ENCODE results near the gene DNM3.

DNM3 gene

GRCh38 chr1:171828794-171829193 lies 12.5 kb upstream of the DNM3 start:
- Histone ChIP-seq H3K9ac (ENCODE audit: low read length) (no peak overlapping the region), H3K4me1 (ENCODE audit: control insufficient read depth, insufficient read depth, low read length) (no peaks in the 10 kb centered on the region), H3K4me3 (ENCODE audit: low read length) (no peak overlapping the region), H3K9me3 (ENCODE audit: control insufficient read depth, low read length) (no peaks in the 10 kb centered on the region), H3K27me3 (ENCODE audit: control insufficient read depth, insufficient read depth, low read length) (no peaks in the 10 kb centered on the region), H3K36me3 (ENCODE audit: control insufficient read depth, insufficient read depth, low read length) (no peaks in the 10 kb centered on the region)

GRCh38 chr1:171833091-171833825 lies 8.0 kb upstream of the DNM3 start:
- no peak overlapping the region for H3K4me3 ChIP-seq (ENCODE audit: low read length)
- H3K9ac ChIP-seq (ENCODE audit: low read length), result no peak overlapping the region
- H3K4me1 ChIP-seq (ENCODE audit: control insufficient read depth, insufficient read depth, low read length), result no peaks in the 10 kb centered on the region
- H3K27me3 ChIP-seq (ENCODE audit: control insufficient read depth, insufficient read depth, low read length), result no peaks in the 10 kb centered on the region
- no peaks in the 10 kb centered on the region for H3K9me3 ChIP-seq (ENCODE audit: control insufficient read depth, low read length)
- H3K36me3 ChIP-seq (ENCODE audit: control insufficient read depth, insufficient read depth, low read length), result no peaks in the 10 kb centered on the region

- Histone ChIP-seq H3K36me3 (ENCODE audit: control insufficient read depth, insufficient read depth, low read length) (no peaks in the 10 kb centered on the region), H3K9ac (ENCODE audit: low read length) (no peak overlapping the region), H3K27me3 (ENCODE audit: control insufficient read depth, insufficient read depth, low read length) (no peaks in the 10 kb centered on the region), H3K4me3 (ENCODE audit: low read length) (no peak overlapping the region), H3K4me1 (ENCODE audit: control insufficient read depth, insufficient read depth, low read length) (no peaks in the 10 kb centered on the region), H3K9me3 (ENCODE audit: control insufficient read depth, low read length) (no peaks in the 10 kb centered on the region)
Observed at GRCh38 chr1:171834821-171835220, 6.5 kb upstream of the DNM3 start.

- no peaks in the 10 kb centered on the region for H3K27me3 ChIP-seq (ENCODE audit: control insufficient read depth, insufficient read depth, low read length)
- no peaks in the 10 kb centered on the region for H3K36me3 ChIP-seq (ENCODE audit: control insufficient read depth, insufficient read depth, low read length)
- no peak overlapping the region for H3K9ac ChIP-seq (ENCODE audit: low read length)
- no peaks in the 10 kb centered on the region for H3K9me3 ChIP-seq (ENCODE audit: control insufficient read depth, low read length)
- H3K4me3 ChIP-seq (ENCODE audit: low read length), result no peak overlapping the region
- H3K4me1 ChIP-seq (ENCODE audit: control insufficient read depth, insufficient read depth, low read length), result no peaks in the 10 kb centered on the region
Observed at GRCh38 chr1:171835891-171836290, 5.4 kb upstream of the DNM3 start.

- Histone ChIP-seq H3K9me3 (ENCODE audit: control insufficient read depth, low read length) (no peaks in the 10 kb centered on the region), H3K4me1 (ENCODE audit: control insufficient read depth, insufficient read depth, low read length) (no peaks in the 10 kb centered on the region), H3K9ac (ENCODE audit: low read length) (peak overlapping the region; percentile 60), H3K36me3 (ENCODE audit: control insufficient read depth, insufficient read depth, low read length) (no peaks in the 10 kb centered on the region), H3K4me3 (ENCODE audit: low read length) (peak overlapping the region; percentile 61), H3K27me3 (ENCODE audit: control insufficient read depth, insufficient read depth, low read length) (peaks cover 7% of the 10 kb centered on the region)
Observed at GRCh38 chr1:171841931-171842761, 848 bp downstream of the DNM3 start.

- Histone ChIP-seq H3K9ac (ENCODE audit: low read length) (no peak overlapping the region), H3K9me3 (ENCODE audit: control insufficient read depth, low read length) (no peaks in the 10 kb centered on the region), H3K4me3 (ENCODE audit: low read length) (no peak overlapping the region), H3K4me1 (ENCODE audit: control insufficient read depth, insufficient read depth, low read length) (no peaks in the 10 kb centered on the region), H3K36me3 (ENCODE audit: control insufficient read depth, insufficient read depth, low read length) (no peaks in the 10 kb centered on the region), H3K27me3 (ENCODE audit: control insufficient read depth, insufficient read depth, low read length) (peaks cover 7% of the 10 kb centered on the region)
Observed at GRCh38 chr1:171844381-171844780, 3.1 kb downstream of the DNM3 start.

- H3K9me3 ChIP-seq (ENCODE audit: control insufficient read depth, low read length), result no peaks in the 10 kb centered on the region
- peaks cover 7% of the 10 kb centered on the region for H3K27me3 ChIP-seq (ENCODE audit: control insufficient read depth, insufficient read depth, low read length)
- H3K4me3 ChIP-seq (ENCODE audit: low read length), result no peak overlapping the region
- H3K4me1 ChIP-seq (ENCODE audit: control insufficient read depth, insufficient read depth, low read length), result no peaks in the 10 kb centered on the region
- H3K36me3 ChIP-seq (ENCODE audit: control insufficient read depth, insufficient read depth, low read length), result no peaks in the 10 kb centered on the region
- H3K9ac ChIP-seq (ENCODE audit: low read length), result no peak overlapping the region
Observed at GRCh38 chr1:171845998-171846397, 4.7 kb downstream of the DNM3 start.

- H3K4me3 ChIP-seq (ENCODE audit: low read length), result no peak overlapping the region
- no peak overlapping the region for H3K9ac ChIP-seq (ENCODE audit: low read length)
- H3K27me3 ChIP-seq (ENCODE audit: control insufficient read depth, insufficient read depth, low read length), result no peaks in the 10 kb centered on the region
- no peaks in the 10 kb centered on the region for H3K4me1 ChIP-seq (ENCODE audit: control insufficient read depth, insufficient read depth, low read length)
- H3K9me3 ChIP-seq (ENCODE audit: control insufficient read depth, low read length), result no peaks in the 10 kb centered on the region
- H3K36me3 ChIP-seq (ENCODE audit: control insufficient read depth, insufficient read depth, low read length), result no peaks in the 10 kb centered on the region
Observed at GRCh38 chr1:171849245-171849898, 8.1 kb downstream of the DNM3 start.

GRCh38 chr1:171850651-171851350 lies 9.5 kb downstream of the DNM3 start:
- no peaks in the 10 kb centered on the region for H3K27me3 ChIP-seq (ENCODE audit: control insufficient read depth, insufficient read depth, low read length)
- no peaks in the 10 kb centered on the region for H3K4me1 ChIP-seq (ENCODE audit: control insufficient read depth, insufficient read depth, low read length)
- H3K9me3 ChIP-seq (ENCODE audit: control insufficient read depth, low read length), result no peaks in the 10 kb centered on the region
- H3K4me3 ChIP-seq (ENCODE audit: low read length), result no peak overlapping the region
- no peak overlapping the region for H3K9ac ChIP-seq (ENCODE audit: low read length)
- H3K36me3 ChIP-seq (ENCODE audit: control insufficient read depth, insufficient read depth, low read length), result no peaks in the 10 kb centered on the region

- no peaks in the 10 kb centered on the region for H3K9me3 ChIP-seq (ENCODE audit: control insufficient read depth, low read length)
- no peak overlapping the region for H3K9ac ChIP-seq (ENCODE audit: low read length)
- no peak overlapping the region for H3K4me3 ChIP-seq (ENCODE audit: low read length)
- no peaks in the 10 kb centered on the region for H3K4me1 ChIP-seq (ENCODE audit: control insufficient read depth, insufficient read depth, low read length)
- H3K36me3 ChIP-seq (ENCODE audit: control insufficient read depth, insufficient read depth, low read length), result no peaks in the 10 kb centered on the region
- H3K27me3 ChIP-seq (ENCODE audit: control insufficient read depth, insufficient read depth, low read length), result no peaks in the 10 kb centered on the region
Observed at GRCh38 chr1:171852272-171852671, 11.0 kb downstream of the DNM3 start.

- no peaks in the 10 kb centered on the region for H3K9me3 ChIP-seq (ENCODE audit: control insufficient read depth, low read length)
- H3K36me3 ChIP-seq (ENCODE audit: control insufficient read depth, insufficient read depth, low read length), result no peaks in the 10 kb centered on the region
- H3K4me1 ChIP-seq (ENCODE audit: control insufficient read depth, insufficient read depth, low read length), result no peaks in the 10 kb centered on the region
- H3K9ac ChIP-seq (ENCODE audit: low read length), result no peak overlapping the region
- no peak overlapping the region for H3K4me3 ChIP-seq (ENCODE audit: low read length)
- H3K27me3 ChIP-seq (ENCODE audit: control insufficient read depth, insufficient read depth, low read length), result no peaks in the 10 kb centered on the region
Observed at GRCh38 chr1:171855381-171855780, 14.1 kb downstream of the DNM3 start.

All from mucosa of stomach (tissue), 1 donor.